NCI-H1105 treated with DMSO at 0.1 percent for 48 hours (cell line): ENCODE measurements around the gene VPS4A.
"Not testable (repeated sequence)": the region's sequence is repeated elsewhere in the genome, so short reads cannot be mapped to it uniquely, and the experiment has no call there.

Experiments
- DNase-seq: peaks from one replicate; lab custom pipeline; 2025; lab: John Stamatoyannopoulos, UW

Gene VPS4A

DNA sequence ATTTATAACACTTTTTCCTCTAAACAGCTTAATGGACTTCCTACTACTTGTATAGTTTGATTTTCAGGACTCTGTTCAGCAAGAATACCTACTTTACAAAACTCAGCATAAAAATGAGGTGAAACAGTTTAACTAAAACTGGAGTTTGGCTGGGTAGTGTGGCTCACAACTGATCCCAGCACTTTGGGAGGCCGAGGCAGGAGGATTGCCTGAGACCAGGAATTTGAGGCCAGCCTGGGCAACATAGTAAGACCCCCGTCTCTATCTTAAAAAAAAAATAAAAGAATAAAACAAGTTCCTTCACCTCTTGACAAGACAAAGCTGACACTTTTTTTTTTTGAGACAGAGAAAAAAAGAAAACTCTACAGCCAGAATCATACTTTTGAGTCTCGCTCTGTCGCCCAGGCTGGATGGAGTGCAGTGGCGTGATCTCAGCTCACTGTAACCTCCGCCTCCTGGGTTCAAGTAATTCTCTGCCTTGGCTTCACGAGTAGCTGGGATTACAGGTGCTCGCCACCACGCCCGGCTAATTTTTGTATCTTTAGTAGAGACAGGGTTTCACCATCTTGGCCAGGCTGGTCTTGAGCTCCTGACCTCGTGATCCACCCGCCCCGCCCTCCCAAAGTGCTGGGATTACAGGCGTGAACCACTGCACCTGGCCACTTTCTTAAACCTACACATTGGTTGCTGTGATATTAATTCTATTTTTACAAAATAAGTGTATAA lies 16.6 kb downstream of the VPS4A start:
- DNase-seq: no peak

DNA sequence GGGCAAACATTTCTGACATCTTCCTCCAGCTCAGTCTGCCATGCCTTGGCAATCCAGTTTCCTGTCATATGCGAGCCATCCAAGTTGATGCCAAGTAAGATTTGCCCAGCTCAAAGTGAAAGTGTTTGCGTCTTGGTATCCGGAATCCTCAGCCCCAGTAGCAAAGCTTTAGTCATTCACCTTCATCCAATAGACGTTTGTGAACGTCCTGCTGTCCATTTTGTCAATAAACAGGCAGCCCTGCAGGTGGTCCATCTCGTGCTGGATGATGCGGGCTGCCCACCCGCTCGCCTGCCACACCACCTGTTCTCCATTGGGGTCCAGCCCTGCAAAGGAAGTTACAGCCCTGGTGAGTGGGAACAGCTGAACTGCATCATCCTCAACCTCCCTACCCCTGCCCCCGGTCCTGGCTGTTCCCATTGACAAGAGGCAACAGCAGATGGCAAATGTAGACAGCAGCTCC lies 17.7 kb downstream of the VPS4A start:
- DNase-seq: no peak

DNA sequence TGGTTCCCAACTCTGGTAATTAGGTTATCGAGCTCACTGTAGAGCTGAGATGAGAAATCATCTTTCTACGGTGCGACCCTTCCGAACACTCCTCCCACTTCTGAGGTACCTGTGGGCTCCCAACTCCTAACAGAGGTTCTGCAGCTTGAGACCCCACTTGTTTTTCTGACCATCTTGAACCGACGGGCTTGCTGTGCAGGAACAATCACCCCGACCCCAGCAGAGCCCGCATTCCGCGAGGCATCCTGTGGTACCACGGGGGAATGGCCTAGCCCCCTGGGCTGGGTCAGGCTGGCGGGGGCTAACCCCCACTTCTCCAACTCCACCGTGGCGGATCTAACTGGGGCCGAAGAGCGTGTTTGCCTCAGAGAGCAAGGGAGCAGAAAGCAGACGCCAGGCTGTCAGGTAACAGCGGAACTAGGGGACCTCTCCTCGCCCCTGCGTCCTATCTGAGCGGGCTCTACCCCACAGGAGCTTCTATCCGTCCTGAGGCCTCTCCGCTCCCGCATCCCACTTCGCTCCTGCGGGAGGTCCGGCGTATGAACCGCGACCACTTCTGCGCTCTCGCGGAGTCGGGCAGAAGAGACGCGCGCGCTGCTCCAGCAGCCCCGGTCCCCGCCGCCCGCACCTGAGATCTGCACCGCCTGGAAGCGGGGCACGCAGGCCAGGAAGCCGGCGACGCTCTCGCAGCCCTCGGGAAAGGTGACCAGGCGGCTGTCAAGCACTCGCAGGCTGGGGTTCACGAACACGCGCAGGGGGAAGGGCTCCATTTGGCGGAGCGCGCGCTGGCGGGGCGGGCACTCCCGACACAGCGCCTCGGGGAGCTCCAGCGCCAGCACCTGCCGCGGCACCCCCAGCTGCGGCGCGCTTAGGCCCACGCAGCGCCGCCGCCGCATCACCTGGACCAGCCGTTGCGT lies 18.5 kb downstream of the VPS4A start:
- no peak for DNase-seq

DNA sequence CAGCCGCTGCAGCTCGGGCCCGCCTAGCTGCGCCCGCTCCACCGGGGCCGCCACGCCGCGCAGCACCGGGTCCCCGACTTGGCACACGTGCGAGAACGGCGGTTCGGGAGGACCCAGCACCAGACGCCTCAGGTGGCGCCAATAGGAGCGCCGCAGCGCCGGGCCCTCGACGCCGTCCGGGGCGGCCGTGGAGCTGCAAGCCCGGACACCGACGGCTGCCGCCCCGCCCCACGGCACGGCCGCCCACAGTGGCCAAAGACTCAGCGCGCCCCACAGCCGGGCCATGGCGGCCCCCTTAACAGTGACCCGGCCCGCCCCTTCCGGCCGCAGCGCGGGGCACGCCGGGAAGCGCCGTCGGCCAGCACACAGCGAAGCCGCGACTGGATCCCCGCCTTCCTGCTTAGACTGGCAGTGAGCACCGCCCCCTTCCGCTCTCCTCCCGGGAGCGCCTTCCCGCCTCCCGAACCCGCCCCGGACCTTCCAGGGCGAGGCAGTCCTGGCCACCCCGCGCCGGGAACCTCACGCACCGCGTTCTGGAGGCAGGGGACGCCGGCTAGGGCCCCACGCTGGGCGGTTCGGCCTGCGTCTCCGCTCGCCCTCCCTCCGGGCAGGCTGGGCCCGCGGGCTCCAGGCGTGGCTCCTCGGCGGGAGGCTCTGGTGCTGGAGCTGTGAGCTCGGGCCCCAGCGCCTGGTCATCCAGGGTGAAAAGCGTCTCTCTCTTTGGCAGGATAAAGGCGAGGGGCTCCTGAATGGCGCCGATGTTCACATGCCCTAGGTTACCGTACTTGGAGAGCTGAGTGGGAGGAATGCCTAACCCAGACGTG lies 19.3 kb downstream of the VPS4A start, which contains the start of gene PDF:
PDF (minus strand) TSS at position 303 of the 824 bp plus-strand sequence; CDS start at position 285, 18 bp downstream.
- DNase-seq: peak; percentile 76

DNA sequence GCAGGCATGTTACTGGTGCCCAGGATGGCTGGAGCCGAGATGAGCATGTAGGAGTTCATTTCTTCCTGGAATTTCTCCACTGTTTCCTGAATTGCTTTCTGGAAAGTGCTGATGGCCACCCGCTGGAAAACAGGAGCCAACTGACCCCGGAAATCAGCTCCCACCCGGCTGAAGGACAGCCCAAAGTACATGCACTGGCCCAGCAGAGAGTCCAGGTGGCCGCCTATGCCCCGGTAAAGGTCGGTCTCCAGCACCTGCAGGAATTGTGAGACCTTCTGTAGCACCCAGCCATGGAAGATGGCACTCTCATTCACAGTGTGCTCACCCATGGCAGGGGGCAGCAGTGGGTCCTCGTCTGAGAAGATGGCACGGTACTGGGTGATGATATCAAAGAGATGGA lies 23.5 kb downstream of the VPS4A start:
- no peak for DNase-seq

DNA sequence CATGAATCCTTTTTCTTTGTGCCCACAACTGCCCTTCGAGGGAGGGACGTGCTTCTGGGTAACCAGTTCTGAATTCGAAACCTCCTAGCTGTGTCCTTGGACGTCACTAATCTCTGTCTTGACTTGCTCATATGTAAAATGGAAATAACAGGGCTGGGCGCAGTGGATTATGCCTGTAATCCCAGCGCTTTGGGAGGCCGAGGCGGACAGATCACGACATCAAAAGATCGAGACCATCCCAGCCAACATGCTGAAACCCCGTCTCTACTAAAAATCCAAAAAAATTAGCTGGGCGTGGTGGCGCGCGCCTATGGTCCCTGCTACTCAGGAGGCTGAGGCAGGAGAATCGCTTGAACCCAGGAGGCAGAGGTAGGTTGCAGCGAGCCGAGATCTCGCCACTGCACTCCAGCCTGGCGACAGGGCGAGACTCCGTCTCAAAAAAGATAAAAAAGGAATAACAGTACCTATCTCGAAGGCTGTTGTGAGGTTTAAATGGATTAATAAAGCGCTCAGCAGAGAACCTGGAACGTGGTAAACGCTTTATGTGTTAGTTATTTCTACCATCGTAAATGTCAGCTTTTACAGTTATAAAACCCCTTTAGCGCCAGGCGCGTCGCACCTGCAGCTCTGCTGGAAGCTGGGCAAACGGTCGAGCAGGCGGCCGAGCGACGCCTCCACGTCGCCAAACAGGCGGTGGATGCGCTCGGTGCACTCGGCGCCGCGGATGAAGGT lies 27.6 kb downstream of the VPS4A start:
- no peak for DNase-seq

DNA sequence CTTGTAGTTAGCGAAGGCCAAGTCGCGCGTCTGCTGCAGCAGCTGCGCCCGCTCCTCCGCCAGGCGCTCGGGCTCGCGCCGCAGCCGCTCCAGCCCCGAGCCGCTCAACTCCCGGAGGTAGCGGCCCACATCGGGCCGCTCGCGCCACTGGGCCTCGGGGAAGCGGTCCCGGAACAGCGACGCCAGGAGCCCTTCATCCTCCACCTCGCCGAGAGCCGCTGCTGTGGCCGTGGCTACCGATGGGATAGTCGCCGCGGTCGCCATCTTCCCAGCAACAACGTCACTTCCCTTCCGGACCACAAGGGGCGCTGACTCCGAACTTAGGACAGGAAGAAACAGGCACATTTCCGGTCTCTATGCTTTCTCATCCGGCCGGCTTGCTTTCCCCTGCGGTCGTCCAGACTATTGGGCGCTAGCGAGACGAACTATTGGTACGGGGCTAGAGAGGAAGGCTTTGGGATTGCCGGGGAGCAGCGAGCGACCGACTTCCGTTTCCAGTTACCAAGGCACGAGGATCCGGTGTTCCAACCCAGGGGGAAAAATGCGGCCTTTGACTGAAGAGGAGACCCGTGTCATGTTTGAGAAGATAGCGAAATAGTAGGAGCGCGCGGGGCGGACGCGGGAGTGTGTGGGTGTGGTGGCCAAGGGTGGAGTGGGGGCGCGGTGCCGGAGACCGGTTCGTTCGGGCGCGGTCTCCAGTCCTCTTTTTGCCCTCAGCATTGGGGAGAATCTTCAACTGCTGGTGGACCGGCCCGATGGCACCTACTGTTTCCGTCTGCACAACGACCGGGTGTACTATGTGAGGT lies 28.3 kb downstream of the VPS4A start, which contains the start of the genes COG8 and NIP7:
COG8 (minus strand) TSS at position 276 of the 806 bp plus-strand sequence; CDS start at position 264, 12 bp downstream.
NIP7 (plus strand) TSS at position 484 of the 806 bp plus-strand sequence; CDS start at position 542, 58 bp downstream.
- peak; percentile 94 for DNase-seq

DNA sequence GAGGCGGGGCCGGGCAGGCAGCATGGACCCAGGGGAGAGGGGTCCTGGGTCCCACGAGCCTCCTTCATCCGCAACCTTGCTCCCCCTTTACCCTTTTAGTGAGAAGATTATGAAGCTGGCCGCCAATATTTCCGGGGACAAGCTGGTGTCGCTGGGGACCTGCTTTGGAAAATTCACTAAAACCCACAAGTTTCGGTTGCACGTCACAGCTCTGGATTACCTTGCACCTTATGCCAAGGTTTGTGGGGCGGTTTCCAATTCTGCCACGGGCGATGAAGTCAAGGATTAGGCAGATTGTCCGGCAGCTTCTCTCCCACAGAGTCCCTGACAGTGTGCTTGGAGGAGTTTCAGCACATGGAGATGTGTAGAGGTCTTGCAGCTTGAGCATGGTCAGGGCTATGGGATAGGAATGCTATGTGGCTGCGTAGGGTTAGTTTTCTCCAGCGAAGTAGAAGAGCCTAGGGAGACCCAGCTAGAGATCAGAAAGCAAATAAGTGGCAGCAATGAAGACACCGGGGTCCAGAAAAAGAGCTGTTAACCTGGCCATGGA lies 29.0 kb downstream of the VPS4A start:
- no peak for DNase-seq

DNA sequence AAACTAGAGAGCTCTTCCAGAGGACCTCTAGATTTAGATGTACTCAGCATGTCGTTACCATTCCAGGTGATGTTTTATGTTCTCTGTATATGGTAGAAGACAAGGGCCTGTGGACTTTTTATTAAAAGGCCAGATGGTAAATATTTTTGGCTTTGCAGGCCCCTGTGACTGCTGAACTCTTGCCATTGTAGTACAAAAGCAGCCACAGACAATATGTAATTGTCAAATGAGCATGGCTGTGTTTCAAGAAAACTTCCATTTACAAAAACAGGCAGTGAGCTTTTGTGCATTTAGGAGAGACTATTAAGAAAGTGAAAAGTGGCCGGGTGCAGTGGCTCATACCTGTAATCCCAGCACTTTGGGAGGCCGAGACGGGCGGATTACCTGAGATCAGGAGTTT lies 33.0 kb downstream of the VPS4A start:
- no peak for DNase-seq

DNA sequence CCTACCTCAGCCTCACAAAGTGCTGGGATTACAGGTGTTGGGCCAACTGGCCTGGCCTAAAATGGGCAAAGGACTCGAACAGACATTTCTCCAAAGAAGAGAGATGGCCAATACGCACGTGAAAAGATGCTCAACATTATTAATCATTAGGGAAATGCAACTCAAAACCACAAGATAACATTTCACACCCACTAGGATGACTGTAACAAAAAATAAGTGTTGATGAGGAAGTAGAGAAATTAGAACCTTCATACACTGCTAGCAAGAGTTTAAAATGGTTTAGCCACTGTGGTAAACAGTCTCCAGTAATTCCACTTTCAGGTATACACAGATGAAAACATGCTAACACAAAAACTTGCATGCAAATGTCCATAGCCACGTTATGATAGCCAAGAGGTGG lies 34.8 kb downstream of the VPS4A start:
- no peak for DNase-seq

DNA sequence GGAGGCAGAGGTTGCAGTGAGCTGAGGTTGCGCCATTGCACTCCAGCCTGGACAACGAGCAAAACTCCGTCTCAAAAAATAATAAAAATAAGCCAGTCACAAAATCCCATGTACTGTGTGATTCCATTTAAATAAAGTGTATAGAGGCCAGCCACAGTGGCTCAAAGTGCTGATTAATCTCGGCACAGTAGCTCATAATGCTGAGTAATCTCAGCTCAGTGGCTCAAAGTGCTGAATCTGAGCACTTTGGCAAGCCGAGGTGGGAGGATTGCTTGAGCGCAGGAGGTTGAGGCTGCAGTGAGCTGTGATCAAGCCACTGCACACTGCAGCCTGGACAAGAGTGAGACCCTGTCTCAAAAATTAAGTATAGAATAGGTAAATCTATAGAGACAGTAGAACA lies 35.5 kb downstream of the VPS4A start:
- DNase-seq: no peak

DNA sequence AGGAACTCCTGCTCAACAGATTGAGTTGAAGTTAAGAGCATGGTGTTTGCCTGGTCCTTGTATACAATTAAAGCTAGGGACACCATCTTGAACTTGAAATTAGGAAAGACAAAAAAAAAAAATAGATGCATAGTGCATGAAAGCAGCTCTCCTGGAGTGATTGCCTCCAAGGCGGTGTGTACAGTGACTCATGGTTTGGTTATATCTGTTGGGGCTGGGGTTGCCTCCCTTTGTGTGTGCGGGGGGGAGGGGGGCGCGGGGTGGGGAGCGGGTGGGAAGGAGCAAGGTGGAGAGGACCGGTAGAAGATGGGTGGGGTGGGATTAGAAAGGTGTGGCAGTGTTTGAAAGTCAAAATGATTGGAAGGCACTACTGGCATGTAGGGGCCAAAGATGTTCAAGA lies 37.1 kb downstream of the VPS4A start:
- DNase-seq: no peak

DNA sequence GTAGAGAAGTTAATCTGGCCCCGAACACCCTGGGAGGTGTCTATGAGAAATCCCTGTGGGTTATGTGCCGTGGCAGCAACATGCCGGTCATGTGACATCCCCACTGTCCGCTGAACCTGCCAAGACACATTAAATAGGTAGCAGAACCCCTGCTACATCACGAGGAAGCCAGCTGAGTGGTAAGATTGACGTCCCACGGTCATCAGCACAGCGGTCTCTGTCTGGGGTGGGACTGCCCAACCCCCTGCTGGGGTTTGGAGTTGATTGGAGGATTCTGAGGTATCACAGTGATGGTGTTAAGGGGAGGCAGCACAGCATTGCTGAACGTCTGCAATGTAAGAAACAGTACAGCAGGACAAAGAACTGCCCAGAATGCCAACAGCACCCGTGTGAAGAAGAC lies 38.4 kb downstream of the VPS4A start:
- DNase-seq: no peak

DNA sequence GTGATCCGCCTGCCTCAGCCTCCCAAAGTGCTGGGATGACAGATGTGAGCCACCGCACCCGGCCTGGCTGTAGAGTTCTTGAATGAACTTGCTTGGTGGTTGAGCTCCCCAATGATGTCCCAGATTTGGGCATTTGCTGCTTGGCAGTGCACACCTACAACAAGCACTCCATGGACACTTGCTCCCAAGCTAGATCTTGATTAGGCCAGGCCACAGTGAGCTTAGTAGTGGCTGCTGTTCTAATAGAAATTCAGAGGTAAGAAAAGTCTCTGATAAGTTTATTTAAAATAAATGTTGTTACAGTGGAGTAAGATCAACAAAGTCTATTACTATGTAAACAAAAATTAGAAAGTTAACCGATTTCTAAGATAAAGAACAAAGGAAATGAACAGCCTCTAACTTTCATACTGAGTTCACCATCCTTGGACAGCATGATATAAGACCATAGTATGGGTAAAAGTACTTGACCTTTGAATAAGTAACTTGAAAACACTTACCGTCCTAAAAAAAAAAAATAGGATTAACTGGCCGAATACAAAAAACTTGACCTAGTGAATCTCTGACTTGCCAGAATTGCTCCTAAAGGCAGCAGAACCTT lies 39.5 kb downstream of the VPS4A start:
- DNase-seq: no peak

DNA sequence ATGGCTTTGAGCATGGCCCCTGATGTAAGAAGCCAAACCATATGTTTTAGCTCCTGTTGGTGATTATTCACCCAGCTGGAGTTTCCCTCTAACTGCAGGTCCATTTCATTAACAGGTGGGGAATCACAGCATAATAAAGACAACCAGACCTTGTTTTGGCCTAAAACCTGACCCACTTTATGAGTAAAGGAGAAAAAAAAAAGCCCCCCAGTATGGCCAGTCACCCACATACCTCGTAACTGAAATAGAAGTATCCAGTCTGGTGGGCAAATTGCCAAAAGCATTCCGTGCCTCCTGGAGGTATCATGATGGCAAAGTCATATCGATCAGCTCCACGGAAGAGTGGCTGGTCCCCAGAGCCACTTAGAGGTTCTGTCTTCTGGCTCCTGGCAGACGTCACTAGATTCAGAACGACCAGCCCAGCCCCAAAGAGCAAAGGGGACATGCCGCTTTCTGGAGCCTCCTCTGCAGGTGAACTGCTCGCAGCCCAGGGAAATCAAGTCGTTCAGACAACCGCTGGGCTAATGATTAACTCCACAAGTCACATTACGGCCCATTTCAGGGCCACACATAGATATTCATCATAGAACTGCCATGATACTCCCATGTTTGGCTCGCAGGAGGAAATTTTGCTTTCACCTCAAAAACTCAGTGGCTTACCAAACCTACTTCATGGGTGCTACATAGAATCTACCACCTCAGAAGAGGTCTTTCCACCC lies 40.3 kb downstream of the VPS4A start, which contains the start of gene TMED6:
TMED6 (minus strand) TSS at position 478 of the 719 bp plus-strand sequence; CDS start at position 445, 33 bp downstream.
- no peak for DNase-seq

DNA sequence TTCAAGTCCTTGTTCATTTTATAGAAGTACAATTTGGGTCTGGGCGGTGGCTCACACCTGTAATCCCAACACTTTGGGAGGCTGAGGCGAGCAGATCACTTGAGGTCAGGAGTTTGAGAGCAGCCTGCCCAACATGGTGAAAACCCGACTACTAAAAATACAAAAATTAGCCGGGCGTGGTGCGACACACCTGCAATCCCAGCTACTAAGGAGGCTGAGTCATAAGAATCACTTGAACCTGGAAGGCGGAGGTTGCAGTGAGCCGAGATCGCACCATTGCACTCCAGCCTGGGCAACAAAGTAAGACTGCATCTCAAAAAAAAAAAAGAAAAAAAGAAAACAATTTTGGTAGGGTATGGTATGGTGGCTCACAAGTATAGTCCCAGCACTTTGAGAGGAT lies 48.9 kb downstream of the VPS4A start:
- DNase-seq: not testable (repeated sequence)

DNA sequence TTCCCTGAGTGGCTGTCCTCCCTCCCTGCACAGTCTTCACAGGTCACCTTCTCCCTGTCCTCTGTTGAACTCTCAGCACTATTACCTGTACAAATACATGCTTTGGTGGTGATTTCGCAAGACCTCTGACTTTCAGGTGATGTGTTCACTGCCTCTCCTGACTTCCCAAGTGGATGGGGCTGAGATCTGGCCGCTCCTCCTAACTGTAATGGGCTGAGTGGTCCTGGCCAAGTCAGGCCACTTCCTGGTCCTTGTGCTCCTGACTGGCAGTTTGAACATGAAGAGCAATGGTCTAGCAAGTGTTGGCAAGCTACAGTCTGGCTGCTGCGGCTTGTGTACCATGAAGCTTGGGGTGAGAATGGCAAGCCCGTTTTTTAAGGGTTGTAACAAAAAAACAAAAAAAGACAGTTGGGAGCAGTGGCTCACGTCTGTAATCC lies 52.1 kb downstream of the VPS4A start:
- no peak for DNase-seq

DNA sequence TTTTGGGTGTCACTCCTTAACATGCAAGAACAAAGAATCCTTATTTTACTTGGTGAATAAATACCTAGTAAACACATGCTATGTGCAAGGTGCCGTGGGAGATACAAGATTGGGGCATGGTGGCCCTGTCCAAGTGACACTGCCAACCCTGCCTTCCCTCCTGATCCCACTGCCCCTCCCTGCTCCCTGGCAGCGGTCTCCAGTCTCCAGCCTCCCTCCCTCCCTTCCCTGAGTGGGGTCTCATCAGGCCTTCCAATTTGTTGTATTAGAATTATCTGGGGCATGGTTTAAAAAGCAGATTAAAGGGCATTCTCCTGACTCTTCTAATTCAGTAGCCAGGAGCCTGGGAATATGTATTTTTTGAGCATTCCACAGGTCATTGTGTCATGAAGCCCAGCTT lies 52.9 kb downstream of the VPS4A start:
- DNase-seq: no peak

DNA sequence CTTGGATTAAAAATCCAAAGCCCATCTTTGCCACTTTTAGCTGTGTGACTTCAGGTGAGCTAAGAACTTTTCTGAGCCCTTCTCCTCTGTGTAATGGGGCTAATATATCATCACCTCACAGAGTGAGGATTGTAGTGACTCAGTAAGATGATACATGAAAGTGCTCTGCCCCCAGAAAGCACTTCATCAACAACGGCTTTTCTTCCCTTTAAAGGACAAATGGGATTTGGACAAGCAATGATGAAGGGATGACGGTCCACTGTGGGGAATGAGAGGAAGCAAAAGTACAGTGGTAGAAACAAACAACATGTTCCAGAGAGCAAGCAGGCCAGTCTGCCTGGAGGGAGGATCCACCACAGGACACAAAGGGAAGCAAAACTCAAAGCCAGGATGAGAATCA lies 54.8 kb downstream of the VPS4A start:
- DNase-seq: no peak
